ENCODE data around the gene IL17RD.

Gene IL17RD

DNA sequence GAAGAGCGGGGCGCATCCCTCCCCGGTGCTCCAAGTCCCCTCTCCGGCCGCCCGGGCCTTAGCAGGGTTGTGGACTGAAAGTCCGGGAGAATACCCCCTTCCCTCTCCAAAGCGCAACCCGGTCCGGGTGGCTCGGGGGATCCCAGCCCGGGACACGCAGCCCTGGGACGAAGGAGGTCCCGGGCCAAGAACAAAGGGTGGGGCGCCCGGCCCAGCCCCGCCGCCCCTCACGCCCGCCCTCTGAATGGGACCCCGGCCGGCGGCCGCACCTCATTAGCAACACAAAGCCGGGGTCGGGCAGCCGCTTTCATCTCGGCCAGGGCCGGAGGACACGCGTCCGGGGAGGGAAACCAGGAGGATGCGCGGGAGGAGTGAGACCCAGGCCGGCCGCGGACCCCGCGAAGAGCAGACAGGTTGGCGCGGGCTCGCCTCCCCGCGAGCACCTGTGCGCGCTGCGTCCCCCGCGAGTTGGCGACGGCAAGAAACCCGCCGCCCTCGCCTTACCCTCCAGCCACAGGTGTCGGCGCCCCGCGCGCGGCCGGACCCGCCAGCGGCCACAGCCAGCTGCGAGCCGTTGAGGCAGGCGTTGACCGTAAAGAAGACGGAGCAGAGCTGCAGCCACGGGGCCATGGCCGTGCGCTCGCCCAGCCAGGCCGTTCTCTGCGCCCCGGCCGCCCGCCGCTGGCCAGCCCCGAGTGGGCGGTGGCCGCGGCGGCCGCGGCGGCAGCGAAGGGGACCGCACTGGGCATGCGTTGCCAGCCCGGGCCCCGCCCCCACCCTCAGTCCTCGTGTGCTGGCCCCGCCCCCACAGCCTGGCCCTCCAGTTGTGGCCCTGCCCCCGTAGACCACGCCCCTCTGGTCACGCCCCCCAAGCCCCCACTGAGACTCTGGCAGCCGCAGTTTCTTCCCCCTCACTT is at the start of gene IL17RD:
TSS of gene IL17RD (minus strand) at position 697 of the 917 bp plus-strand sequence. CDS start at position 630, 67 bp downstream.
- peak; percentile 19 for DNase-seq (ENCODE audit: low spot score)

DNA sequence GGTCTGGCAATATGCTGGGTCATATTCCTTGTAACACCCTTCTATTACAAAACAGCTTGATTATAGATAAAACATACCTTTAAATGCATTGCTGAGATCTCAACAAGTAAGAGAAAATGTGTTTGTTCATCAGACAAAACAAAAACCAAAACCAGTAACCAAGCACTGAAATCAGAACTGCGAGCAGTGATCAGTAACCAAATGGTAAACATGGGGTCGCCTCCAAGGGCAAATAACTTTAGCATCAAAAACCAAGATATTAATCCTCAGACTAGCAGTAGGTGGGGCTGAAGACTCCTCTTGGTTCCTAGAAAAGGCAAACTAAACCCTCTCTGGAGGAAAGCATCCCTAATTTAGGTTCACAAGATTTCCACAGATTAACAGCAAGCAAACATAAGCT is 41.3 kb upstream of the IL17RD start:
- no peak for DNase-seq (ENCODE audit: low spot score)

DNA sequence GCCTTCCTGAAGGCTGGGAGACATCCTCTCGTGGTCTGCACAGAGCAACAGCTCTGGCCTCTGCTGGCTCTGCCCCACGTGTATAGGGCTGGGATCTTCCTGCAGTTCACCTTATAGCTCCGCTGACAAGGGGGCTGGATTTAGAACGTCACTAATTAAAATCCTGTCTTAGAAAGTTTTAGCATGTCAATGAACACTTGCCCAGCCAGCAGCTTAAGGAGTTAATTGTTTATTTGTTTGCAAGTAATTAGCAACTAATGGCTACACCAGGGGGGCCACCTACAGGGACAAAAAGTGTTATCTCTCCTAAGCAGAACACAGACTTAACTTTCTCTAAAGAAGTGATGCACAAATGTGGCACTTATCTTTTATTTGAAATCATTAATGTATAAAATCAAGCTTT is 34.7 kb upstream of the IL17RD start, which contains the start of gene HESX1:
TSS of gene HESX1 (minus strand) at position 84 of the 403 bp plus-strand sequence. CDS start at position 24, 60 bp downstream.
- DNase-seq (ENCODE audit: low spot score) = no peak

- DNase-seq (ENCODE audit: low spot score) = no peak
These were observed 29.5 kb upstream of the IL17RD start for GRCh38 chr3:57194641-57195040.

DNA sequence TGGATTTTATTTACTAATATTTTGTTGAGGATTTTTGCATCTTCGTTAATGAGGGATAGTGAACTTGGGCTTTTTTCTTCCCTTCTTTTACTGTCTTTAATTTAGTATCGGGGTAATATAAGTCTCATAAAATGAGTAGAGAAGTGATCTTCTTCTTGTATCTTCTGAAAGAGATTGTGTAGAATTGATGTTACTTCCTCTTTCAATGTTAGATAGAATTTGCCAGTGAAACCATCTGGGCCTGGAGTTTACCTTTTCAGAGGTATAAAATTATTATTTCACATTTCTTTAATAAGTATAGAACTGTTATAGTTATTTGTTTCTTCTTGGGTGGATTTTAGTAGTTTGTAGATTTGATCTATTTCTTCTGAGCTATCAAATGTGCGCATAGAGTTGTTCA is 26.9 kb upstream of the IL17RD start:
- no peak for DNase-seq (ENCODE audit: low spot score)

GRCh38 chr3:57184526-57184925 is 19.4 kb upstream of the IL17RD start:
- no peak for DNase-seq (ENCODE audit: low spot score)

GRCh38 chr3:57179580-57180410 is 14.6 kb upstream of the IL17RD start:
- DNase-seq (ENCODE audit: low spot score) = no peak

GRCh38 chr3:57176045-57176444 is 10.9 kb upstream of the IL17RD start:
- no peak for DNase-seq (ENCODE audit: low spot score)

GRCh38 chr3:57173687-57174086 is 8.5 kb upstream of the IL17RD start:
- DNase-seq (ENCODE audit: low spot score) = no peak

GRCh38 chr3:57170946-57171345 is 5.8 kb upstream of the IL17RD start:
- no peak for DNase-seq (ENCODE audit: low spot score)

DNA sequence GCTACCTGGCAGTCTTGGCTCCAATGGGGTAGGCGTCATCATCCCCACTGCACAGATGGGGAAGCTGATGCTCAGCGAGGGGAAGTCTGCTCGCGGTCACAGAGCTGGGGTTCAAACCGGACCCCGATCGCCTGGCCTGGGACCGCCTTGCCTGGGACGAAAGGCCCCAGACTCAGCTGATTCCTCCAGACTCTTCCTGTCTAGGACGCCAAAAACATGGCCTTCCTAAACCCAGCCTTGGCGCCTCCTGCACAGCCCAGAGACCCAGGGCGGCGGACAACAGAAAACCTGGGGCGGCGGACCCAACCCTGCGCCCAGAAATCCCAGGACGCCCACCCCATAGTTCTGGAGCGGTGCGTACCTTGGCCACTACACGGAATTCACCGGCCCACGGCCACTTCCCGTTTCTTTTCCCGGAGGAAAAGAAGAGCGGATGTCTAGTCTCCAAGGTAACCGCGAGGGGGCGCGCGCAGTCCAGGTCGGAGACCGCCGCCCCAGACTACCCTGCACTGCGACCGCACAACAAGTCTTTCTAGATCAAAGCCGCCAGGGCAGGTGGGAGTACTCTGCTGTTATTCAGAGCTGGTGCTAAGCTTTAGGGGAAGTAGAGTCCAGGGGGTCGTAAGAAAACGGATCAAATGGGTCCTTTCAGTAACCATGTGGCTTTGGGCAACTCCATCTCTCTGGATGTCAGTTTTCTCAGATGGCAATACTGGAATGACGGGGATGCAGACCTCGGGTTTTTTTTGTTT is 4.9 kb upstream of the IL17RD start:
- peak; percentile 55 for DNase-seq (ENCODE audit: low spot score)

- DNase-seq (ENCODE audit: low spot score) = no peak
These were observed 4.0 kb upstream of the IL17RD start for GRCh38 chr3:57169108-57169507.

DNA sequence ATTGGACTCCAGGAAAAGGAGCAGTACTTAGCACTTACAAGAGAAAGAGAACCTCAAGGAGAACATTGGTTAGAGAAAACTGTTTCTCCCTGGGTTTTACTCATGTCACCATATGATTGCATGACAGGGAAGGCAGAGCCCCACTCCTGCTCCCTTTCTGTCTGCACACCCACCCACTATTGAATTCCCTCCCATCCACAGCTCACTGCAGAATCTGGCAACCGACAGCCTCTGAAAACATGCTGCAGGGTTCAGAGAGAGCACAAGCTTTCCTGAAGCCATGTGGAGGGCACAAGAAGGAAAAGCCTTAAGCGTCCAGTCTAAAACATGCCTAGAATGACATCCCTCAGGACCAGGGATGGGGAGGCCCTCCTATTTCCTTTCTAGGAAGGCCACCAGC is 3.0 kb upstream of the IL17RD start:
- no peak for DNase-seq (ENCODE audit: low spot score)

DNA sequence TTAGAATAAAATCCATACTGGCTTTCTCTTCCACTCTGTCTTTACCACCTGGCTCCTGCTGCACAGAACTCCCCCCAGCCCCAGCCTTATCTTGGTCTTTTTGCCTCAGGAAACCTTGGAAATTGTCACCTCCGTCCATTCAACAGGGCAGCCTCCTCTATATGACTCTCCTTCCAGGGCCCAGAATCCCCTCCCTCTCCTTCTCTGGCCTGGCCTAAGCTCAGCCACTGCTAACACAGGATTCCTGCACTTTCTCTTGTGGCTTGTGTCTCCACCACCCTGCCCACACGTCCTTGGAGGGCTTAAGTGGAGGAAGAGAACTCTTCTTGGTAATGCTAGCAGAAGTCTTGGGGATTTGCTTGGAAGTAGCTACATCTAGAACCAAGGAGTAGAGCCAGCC is 1.5 kb upstream of the IL17RD start:
- no peak for DNase-seq (ENCODE audit: low spot score)

- no peak for DNase-seq (ENCODE audit: low spot score)
These were observed 488 bp upstream of the IL17RD start for GRCh38 chr3:57165641-57166040.

DNA sequence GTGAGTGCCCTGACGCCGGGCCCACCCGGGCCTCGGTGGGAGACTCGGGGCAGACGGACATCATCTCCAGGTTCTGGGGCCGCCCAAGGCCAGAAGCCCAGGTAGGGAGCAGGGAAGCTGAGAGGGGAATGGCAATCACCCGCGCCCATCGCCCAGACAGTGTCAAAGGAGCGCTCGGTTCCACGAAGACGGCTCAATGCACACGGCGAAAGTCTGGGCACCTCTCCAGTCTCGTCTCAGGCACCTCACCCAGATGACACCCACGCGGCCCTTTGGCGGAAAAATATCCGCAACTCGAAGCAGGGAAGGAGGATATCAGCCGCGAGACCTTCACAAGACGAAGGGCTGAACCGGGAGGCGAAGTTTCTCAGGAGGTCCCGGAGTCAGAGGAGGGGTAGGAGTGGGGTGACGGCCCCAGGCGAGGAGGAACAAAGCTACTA is 916 bp downstream of the IL17RD start:
- DNase-seq (ENCODE audit: low spot score) = no peak

DNA sequence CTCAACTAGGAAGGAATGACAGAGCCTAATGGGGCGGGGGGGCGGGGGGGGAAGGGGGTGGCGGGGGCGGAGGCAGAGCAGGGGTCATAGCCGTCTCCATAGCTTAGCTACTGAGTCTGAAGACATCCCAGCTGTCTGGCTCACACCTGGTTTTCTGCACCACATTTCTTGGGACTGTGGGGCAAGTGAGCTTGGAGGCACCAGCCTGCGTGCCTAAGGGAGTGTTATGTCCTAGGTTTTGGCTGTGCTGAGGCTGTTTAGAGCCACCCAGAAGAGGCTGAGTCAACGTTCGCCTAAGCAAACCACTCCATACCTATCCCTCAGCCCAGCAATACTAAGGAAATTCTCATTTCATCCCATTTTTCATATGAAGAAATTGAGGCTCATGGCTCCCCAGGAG is 1.4 kb downstream of the IL17RD start:
- no peak for DNase-seq (ENCODE audit: low spot score)

DNA sequence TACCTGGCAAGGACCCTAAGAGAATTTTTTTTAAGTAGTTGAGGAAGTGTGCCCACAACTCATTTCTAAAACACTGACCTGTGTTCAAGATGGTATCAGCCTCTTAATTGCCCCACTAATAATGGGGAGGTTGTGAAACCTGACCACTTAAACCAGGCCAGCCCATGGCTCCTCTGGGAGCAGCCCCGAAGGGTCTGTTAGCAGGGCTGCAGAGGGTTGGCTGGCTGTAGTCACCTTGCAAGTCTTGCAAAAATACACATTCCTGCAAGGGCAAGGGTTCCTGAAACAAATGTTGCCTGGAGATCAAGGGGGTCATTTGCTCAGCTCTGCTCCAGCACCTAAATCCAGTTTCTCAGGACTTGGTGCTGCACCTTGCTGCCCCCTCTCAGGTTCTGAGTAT is 3.2 kb downstream of the IL17RD start:
- no peak for DNase-seq (ENCODE audit: low spot score)

DNA sequence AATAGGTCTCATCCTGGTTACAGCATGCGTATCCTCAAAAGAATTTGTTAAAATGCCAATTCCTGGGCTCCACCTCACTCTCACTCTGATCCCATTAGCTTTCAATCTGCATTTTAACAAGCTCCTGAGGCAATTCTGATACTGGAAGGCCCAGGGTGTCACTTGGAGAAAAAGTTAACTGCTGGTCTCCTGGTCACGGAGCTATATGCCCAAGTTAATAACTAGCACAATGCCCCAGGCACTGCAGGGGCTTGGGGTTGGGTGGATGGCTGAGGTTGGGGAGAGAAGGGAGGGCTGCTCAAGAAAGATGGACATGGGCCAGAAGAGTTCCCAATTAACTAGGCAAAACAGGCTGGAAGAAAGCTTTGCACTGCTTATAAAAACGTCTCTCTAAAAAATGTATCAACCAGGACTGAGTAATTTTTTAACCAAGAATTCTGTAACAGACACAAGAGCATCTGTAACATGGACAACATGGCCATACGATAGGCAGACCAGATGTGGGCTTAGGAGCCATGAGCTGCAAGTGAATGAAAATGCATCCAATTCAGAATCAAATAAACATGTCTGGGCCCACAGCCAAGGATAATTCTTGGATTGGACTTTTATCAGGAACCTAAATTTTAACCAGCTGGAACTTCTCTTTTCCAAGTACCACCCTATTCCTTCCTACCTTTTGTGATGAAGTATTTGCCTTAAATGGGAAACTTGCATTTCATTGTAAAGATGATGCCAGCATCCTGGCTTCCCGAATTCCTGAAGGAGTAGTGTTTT is 4.2 kb downstream of the IL17RD start:
- DNase-seq (ENCODE audit: low spot score) = no peak

- no peak for DNase-seq (ENCODE audit: low spot score)
These were observed 4.9 kb downstream of the IL17RD start for GRCh38 chr3:57160076-57160764.

All from CD4-positive, alpha-beta T cell treated with Interleukin-6 at 100 ng/mL for 8 hours (primary cell).